Measurements from ENCODE around the gene KIR3DL1.
"Not testable (repeated sequence)": the region's sequence is repeated elsewhere in the genome, so short reads cannot be mapped to it uniquely, and the experiment has no call there.

GRCh38 chr19:54859421-54859820 lies 43.2 kb downstream of the KIR3DL1 start:
- TF ChIP-seq, protein P1, sequence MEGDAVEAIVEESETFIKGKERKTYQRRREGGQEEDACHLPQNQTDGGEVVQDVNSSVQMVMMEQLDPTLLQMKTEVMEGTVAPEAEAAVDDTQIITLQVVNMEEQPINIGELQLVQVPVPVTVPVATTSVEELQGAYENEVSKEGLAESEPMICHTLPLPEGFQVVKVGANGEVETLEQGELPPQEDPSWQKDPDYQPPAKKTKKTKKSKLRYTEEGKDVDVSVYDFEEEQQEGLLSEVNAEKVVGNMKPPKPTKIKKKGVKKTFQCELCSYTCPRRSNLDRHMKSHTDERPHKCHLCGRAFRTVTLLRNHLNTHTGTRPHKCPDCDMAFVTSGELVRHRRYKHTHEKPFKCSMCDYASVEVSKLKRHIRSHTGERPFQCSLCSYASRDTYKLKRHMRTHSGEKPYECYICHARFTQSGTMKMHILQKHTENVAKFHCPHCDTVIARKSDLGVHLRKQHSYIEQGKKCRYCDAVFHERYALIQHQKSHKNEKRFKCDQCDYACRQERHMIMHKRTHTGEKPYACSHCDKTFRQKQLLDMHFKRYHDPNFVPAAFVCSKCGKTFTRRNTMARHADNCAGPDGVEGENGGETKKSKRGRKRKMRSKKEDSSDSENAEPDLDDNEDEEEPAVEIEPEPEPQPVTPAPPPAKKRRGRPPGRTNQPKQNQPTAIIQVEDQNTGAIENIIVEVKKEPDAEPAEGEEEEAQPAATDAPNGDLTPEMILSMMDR (IDR thresholded peaks at IDR 0.05), result not testable (repeated sequence)
- TF ChIP-seq POLR2A (IDR thresholded peaks at IDR 0.05), result not testable (repeated sequence)
